Neuronal stem cell (in vitro differentiated cells): ENCODE results near the gene PDRG1.
A peak's percentile ranks its signal among the peaks of the same experiment; 100 is the strongest.

Experiments used
- DNase-seq: peaks from one replicate; pipeline ENCODE4 v3.0.0-alpha.2; 2013; ENCODE audit warnings: low spot score
- H2AFZ ChIP-seq: one replicate; pipeline ENCODE4 v1.6.1; 2013; ENCODE audit warnings: mild to moderate bottlenecking, low read length, inconsistent platforms
- H2AK5ac ChIP-seq: 2 replicates; pipeline ENCODE4 v1.6.1; 2013; ENCODE audit warnings: low read depth, mild to moderate bottlenecking, inconsistent platforms, low read length, moderate library complexity, mixed read lengths
- H2BK120ac ChIP-seq: 2 replicates; pipeline ENCODE4 v1.6.1; 2013; ENCODE audit warnings: low read depth, mild to moderate bottlenecking, inconsistent platforms, low read length, moderate library complexity, mixed read lengths
- H2BK12ac ChIP-seq: one replicate; pipeline ENCODE4 v1.6.1; 2013; ENCODE audit warnings: low read length, inconsistent platforms
- H2BK15ac ChIP-seq: 2 replicates; pipeline ENCODE4 v1.6.1; 2013; ENCODE audit warnings: mild to moderate bottlenecking, low read length, inconsistent platforms, mixed read lengths
- H2BK5ac ChIP-seq: one replicate; pipeline ENCODE4 v1.6.1; 2013; ENCODE audit warnings: inconsistent platforms, mild to moderate bottlenecking, low read length, moderate library complexity
- H3K14ac ChIP-seq: one replicate; pipeline ENCODE4 v1.6.1; 2013; ENCODE audit warnings: low read length, inconsistent platforms
- H3K18ac ChIP-seq: 2 replicates; pipeline ENCODE4 v1.6.1; 2013; ENCODE audit warnings: low read length, inconsistent platforms
- H3K23ac ChIP-seq: 2 replicates; pipeline ENCODE4 v1.6.1; 2013; ENCODE audit warnings: low read depth, mild to moderate bottlenecking, mixed read lengths, low read length, inconsistent platforms; ENCODE audit not compliant: poor library complexity
- H3K27ac ChIP-seq: replicated peaks from 3 replicates; pipeline ENCODE4 v1.5.1; 2013; ENCODE audit warnings: low read length, inconsistent platforms
- H3K27me3 ChIP-seq, 3 experiments: 2 replicates each; pipeline ENCODE4 v1.6.1; 2013; ENCODE audit warnings: low read length in 3 of 3, mild to moderate bottlenecking in 2 of 3, inconsistent platforms in 1 of 3, low read depth in 1 of 3, mixed read lengths in 1 of 3, moderate library complexity in 1 of 3; ENCODE audit not compliant: control insufficient read depth in 3 of 3, insufficient read depth in 3 of 3
- H3K36me3 ChIP-seq, 2 donors: replicated peaks in 1 of 2; 2 replicates each; pipeline ENCODE4 v1.6.1; 2013; ENCODE audit warnings: low read length in 2 of 2; ENCODE audit not compliant: control insufficient read depth in 2 of 2, insufficient read depth in 2 of 2
- H3K4ac ChIP-seq: 2 replicates; pipeline ENCODE4 v1.6.1; 2013; ENCODE audit warnings: inconsistent platforms, mild to moderate bottlenecking, low read length, moderate library complexity
- H3K4me1 ChIP-seq, 2 donors: 1 replicate in 1 of 2; 2 replicates in 1 of 2; pipeline ENCODE4 v1.6.1; 2013; ENCODE audit warnings: low read length in 2 of 2, low read depth in 1 of 2; ENCODE audit not compliant: control insufficient read depth in 2 of 2, insufficient read depth in 1 of 2
- H3K4me2 ChIP-seq: one replicate; pipeline ENCODE4 v1.6.1; 2013; ENCODE audit warnings: mild to moderate bottlenecking, low read length, inconsistent platforms; ENCODE audit not compliant: insufficient read depth, poor library complexity, severe bottlenecking
- H3K4me3 ChIP-seq, 2 donors: 2 replicates each; pipeline ENCODE4 v1.5.1; 2013; ENCODE audit warnings: low read length in 2 of 2, mild to moderate bottlenecking in 2 of 2, inconsistent platforms in 1 of 2, moderate library complexity in 1 of 2
- H3K79me1 ChIP-seq: one replicate; pipeline ENCODE4 v1.6.1; 2013; ENCODE audit warnings: low read depth, mild to moderate bottlenecking, inconsistent platforms, low read length, moderate library complexity
- H3K9ac ChIP-seq: one replicate; pipeline ENCODE4 v1.6.1; 2013; ENCODE audit warnings: mild to moderate bottlenecking, low read depth, low read length, inconsistent platforms; ENCODE audit not compliant: poor library complexity
- H3K9me3 ChIP-seq, 2 donors: replicated peaks in 1 of 2; 2 replicates each; pipeline versions ENCODE3 to v1.6.1; 2013; ENCODE audit warnings: low read length in 2 of 2, mild to moderate bottlenecking in 2 of 2, inconsistent platforms in 1 of 2, low read depth in 1 of 2, mixed read lengths in 1 of 2, moderate library complexity in 1 of 2; ENCODE audit not compliant: control insufficient read depth in 2 of 2, insufficient read depth in 1 of 2
- H4K8ac ChIP-seq: one replicate; pipeline ENCODE4 v1.6.1; 2013; ENCODE audit warnings: low read depth, mild to moderate bottlenecking, inconsistent platforms, low read length, moderate library complexity
- H4K91ac ChIP-seq: one replicate; pipeline ENCODE4 v1.6.1; 2013; ENCODE audit warnings: low read length, low read depth, mild to moderate bottlenecking, inconsistent platforms; ENCODE audit not compliant: poor library complexity
- WGBS, 2 donors: extraction: QIAGEN DNeasy Blood & Tissue Kit; methylation state at CpG; one replicate each; pipeline ENCODE4 v1.1.7; 2013; ENCODE audit warnings: missing lambda C conversion rate in 2 of 2, mixed read lengths in 1 of 2; ENCODE audit not compliant: insufficient read length in 2 of 2, insufficient replicate concordance in 1 of 2; ENCODE audit errors: extremely low coverage in 2 of 2; 5-methylcytosine and 5-hydroxymethylcytosine counted together

The PDRG1 gene

GRCh38 chr20:31939661-31940060, 12.2 kb downstream of the PDRG1 start:
- DNase-seq = no peak
- Histone ChIP-seq H3K14ac (no peak overlapping the region), H4K91ac (no peak overlapping the region), H3K9me3 (no peaks in the 10 kb centered on the region), H3K23ac (no peak overlapping the region), H2BK5ac (no peak overlapping the region), H2BK120ac (no peak overlapping the region), H2BK15ac (no peak overlapping the region), H2AK5ac (no peak overlapping the region), H3K27ac (no peak overlapping the region), H3K4ac (no peak overlapping the region), H3K4me3 (no peak overlapping the region), H3K79me1 (no peaks in the 10 kb centered on the region), H2BK12ac (no peak overlapping the region), H3K4me2 (no peak overlapping the region), H3K4me1 (peaks cover 0 to 2% of the 10 kb centered on the region in 2 donors), H3K18ac (no peak overlapping the region), H4K8ac (no peak overlapping the region), H3K27me3 (peaks cover 0 to 5% (median 0%) of the 10 kb centered on the region in 3 experiments), H3K9ac (no peak overlapping the region), H3K36me3 (peaks cover 6 to 7% of the 10 kb centered on the region in 2 donors), H2AFZ (no peak overlapping the region)
- WGBS, 2 donors = no CpG with 5 or more reads among the region's 2 CpGs

GRCh38 chr20:31937820-31938219, 14.0 kb downstream of the PDRG1 start:
- Histone ChIP-seq H2BK12ac (no peak overlapping the region), H4K91ac (no peak overlapping the region), H3K4me1 (peaks cover 0 to 2% of the 10 kb centered on the region in 2 donors)

GRCh38 chr20:31936420-31936819, 15.4 kb downstream of the PDRG1 start:
- H3K18ac ChIP-seq = no peak overlapping the region
- H3K9ac ChIP-seq = no peak overlapping the region
- peaks cover 0 to 9% (median 0%) of the 10 kb centered on the region in 3 experiments for H3K27me3 ChIP-seq
- no peak overlapping the region for H2BK12ac ChIP-seq
- H3K23ac ChIP-seq = no peak overlapping the region
- no peak overlapping the region for H3K4me3 ChIP-seq
- no peak overlapping the region for H3K4ac ChIP-seq
- no peak overlapping the region for H3K27ac ChIP-seq
- H3K14ac ChIP-seq = no peak overlapping the region
- H2BK5ac ChIP-seq = no peak overlapping the region
- no peak overlapping the region for H2AK5ac ChIP-seq
- peaks cover 0 to 1% of the 10 kb centered on the region in 2 donors for H3K36me3 ChIP-seq
- H2AFZ ChIP-seq = no peak overlapping the region
- H4K8ac ChIP-seq = no peak overlapping the region
- H4K91ac ChIP-seq = no peak overlapping the region
- H3K9me3 ChIP-seq = no peaks in the 10 kb centered on the region
- no CpG with 5 or more reads among the region's 4 CpGs for WGBS, 2 donors
- peaks cover 0 to 2% of the 10 kb centered on the region in 2 donors for H3K4me1 ChIP-seq
- no peak overlapping the region for H3K4me2 ChIP-seq
- DNase-seq = no peak
- no peak overlapping the region for H2BK15ac ChIP-seq
- H2BK120ac ChIP-seq = no peak overlapping the region
- no peaks in the 10 kb centered on the region for H3K79me1 ChIP-seq

More at GRCh38 chr20:31937820-31938219, 14.0 kb downstream of the PDRG1 start:
- H3K9ac ChIP-seq = no peak overlapping the region
- H2BK15ac ChIP-seq = no peak overlapping the region
- H2AK5ac ChIP-seq = no peak overlapping the region
- no peak overlapping the region for H2AFZ ChIP-seq
- no peaks in the 10 kb centered on the region for H3K9me3 ChIP-seq
- no peak overlapping the region for H2BK5ac ChIP-seq
- no peak overlapping the region for H3K27ac ChIP-seq
- H3K27me3 ChIP-seq = peaks cover 0 to 5% (median 0%) of the 10 kb centered on the region in 3 experiments
- H2BK120ac ChIP-seq = no peak overlapping the region
- no peak overlapping the region for H3K4me2 ChIP-seq
- no peak overlapping the region for H3K14ac ChIP-seq
- no peak for DNase-seq
- no peak overlapping the region for H3K4me3 ChIP-seq
- H3K4ac ChIP-seq = no peak overlapping the region
- peaks cover 0 to 1% of the 10 kb centered on the region in 2 donors for H3K36me3 ChIP-seq
- H3K23ac ChIP-seq = no peak overlapping the region
- no CpG with 5 or more reads among the region's 1 CpG for WGBS, 2 donors
- no peak overlapping the region for H4K8ac ChIP-seq
- no peak overlapping the region for H3K18ac ChIP-seq
- no peaks in the 10 kb centered on the region for H3K79me1 ChIP-seq

- no peak overlapping the region for H3K23ac ChIP-seq
- H2BK12ac ChIP-seq = no peak overlapping the region
- no peak overlapping the region for H2BK15ac ChIP-seq
- no peak overlapping the region for H3K14ac ChIP-seq
- peak overlapping the region; percentile 5 for H3K18ac ChIP-seq
- peak overlapping the region; percentile 53 for H2AK5ac ChIP-seq
- H3K4ac ChIP-seq = no peak overlapping the region
- peak overlapping the region; percentile 59 for H2AFZ ChIP-seq
- no CpG with 5 or more reads among the region's 8 CpGs for WGBS, 2 donors
- no peak overlapping the region for H3K27ac ChIP-seq
- H3K4me3 ChIP-seq = no peak overlapping the region
- H3K4me2 ChIP-seq = no peak overlapping the region
- H2BK5ac ChIP-seq = peak overlapping the region; percentile 14
- H3K27me3 ChIP-seq = peaks cover 0 to 9% (median 0%) of the 10 kb centered on the region in 3 experiments
- H4K91ac ChIP-seq = no peak overlapping the region
- no peak overlapping the region for H4K8ac ChIP-seq
- H3K79me1 ChIP-seq = no peaks in the 10 kb centered on the region
- no peaks in the 10 kb centered on the region for H3K9me3 ChIP-seq
- peak overlapping the region; percentile 33 for H3K9ac ChIP-seq
- peaks cover 0 to 2% of the 10 kb centered on the region in 2 donors for H3K4me1 ChIP-seq
- H3K36me3 ChIP-seq = peaks cover 0 to 1% of the 10 kb centered on the region in 2 donors
- no peak overlapping the region for H2BK120ac ChIP-seq
- DNase-seq = no peak
Measured at GRCh38 chr20:31934968-31935764, 16.7 kb downstream of the PDRG1 start.
